GM20431 (cell line): ENCODE results near the gene MTERF2.
"Not testable (repeated sequence)": the region's sequence is repeated elsewhere in the genome, so short reads cannot be mapped to it uniquely, and the experiment has no call there.

Experiments
- in situ Hi-C: fragments of 300-500 bp; cut with MseI, MboI; formaldehyde crosslinking; loops from one replicate; pipeline ENCODE4 v1.15.0; 2020; ENCODE audit warnings: low sequenced_read_pairs; ENCODE audit not compliant: unreplicated experiment

MTERF2 gene

GRCh38 chr12:106996102-106996501 is 9.2 kb upstream of the MTERF2 start:
- in situ Hi-C loops, result not testable (repeated sequence)

GRCh38 chr12:106994579-106995220 is 7.8 kb upstream of the MTERF2 start:
- in situ Hi-C loops, result no loop called here

- in situ Hi-C loops, result no loop called here
These were observed 900 bp upstream of the MTERF2 start for GRCh38 chr12:106987846-106988245.

GRCh38 chr12:106986135-106986534 is 811 bp downstream of the MTERF2 start:
- in situ Hi-C loops, result no loop called here

- in situ Hi-C loops, result no loop called here
These were observed 1.5 kb downstream of the MTERF2 start for GRCh38 chr12:106985479-106985878.

- in situ Hi-C loops, result no loop called here
These were observed 2.3 kb downstream of the MTERF2 start for GRCh38 chr12:106984588-106985137.

GRCh38 chr12:106982229-106982628 is 4.7 kb downstream of the MTERF2 start:
- in situ Hi-C loops, result no loop called here

- in situ Hi-C loops, result no loop called here
These were observed 5.2 kb downstream of the MTERF2 start for GRCh38 chr12:106981788-106982187.

- in situ Hi-C loops, result no loop called here
These were observed 6.0 kb downstream of the MTERF2 start for GRCh38 chr12:106980944-106981343.

- in situ Hi-C loops, result no loop called here
These were observed 8.7 kb downstream of the MTERF2 start for GRCh38 chr12:106978035-106978800.

GRCh38 chr12:106976668-106977067 is 10.3 kb downstream of the MTERF2 start:
- in situ Hi-C loops, result no loop called here

- in situ Hi-C loops, result no loop called here
These were observed 10.8 kb downstream of the MTERF2 start for GRCh38 chr12:106975993-106976658.

GRCh38 chr12:106975098-106975497 is 11.8 kb downstream of the MTERF2 start:
- in situ Hi-C loops, result no loop called here

GRCh38 chr12:106974511-106974910 is 12.4 kb downstream of the MTERF2 start:
- in situ Hi-C loops, result no loop called here

- in situ Hi-C loops, result no loop called here
These were observed 13.4 kb downstream of the MTERF2 start for GRCh38 chr12:106973545-106973944.

GRCh38 chr12:106971065-106971464 is 15.9 kb downstream of the MTERF2 start:
- in situ Hi-C loops, result no loop called here

GRCh38 chr12:106964526-106964925 is 22.4 kb downstream of the MTERF2 start:
- in situ Hi-C loops, result no loop called here

- in situ Hi-C loops, result no loop called here
These were observed 24.7 kb downstream of the MTERF2 start for GRCh38 chr12:106962286-106962685.

GRCh38 chr12:106960443-106960842 is 26.5 kb downstream of the MTERF2 start:
- in situ Hi-C loops, result no loop called here

- in situ Hi-C loops, result no loop called here
These were observed 29.4 kb downstream of the MTERF2 start for GRCh38 chr12:106957583-106957982.

- in situ Hi-C loops, result no loop called here
These were observed 30.8 kb downstream of the MTERF2 start for GRCh38 chr12:106956048-106956578.
